Progenitor cell of endocrine pancreas (in vitro differentiated cells): Measurements from ENCODE around the gene PLCB2. TPM values are rescaled to one million over a fixed set of nuclear protein-coding genes. Genes with fewer than 3 reads are reported as not detected.
A peak's percentile ranks its signal among the peaks of the same experiment; 100 is the strongest.

Experiments used
- DNase-seq: peaks from one replicate; pipeline ENCODE4 v3.0.0; 2021; ENCODE audit warnings: low spot score; ENCODE audit not compliant: unreplicated experiment
- H3K27ac Mint-ChIP-seq: 2 replicates; pipeline ENCODE4 v1.8.0; 2021; ENCODE audit warnings: mild to moderate bottlenecking, moderate library complexity, mixed read lengths
- H3K27me3 Mint-ChIP-seq: 2 replicates; pipeline ENCODE4 v1.8.0; 2021; ENCODE audit warnings: mixed read lengths
- H3K36me3 Mint-ChIP-seq: 2 replicates; pipeline ENCODE4 v1.8.0; 2022; ENCODE audit warnings: mixed read lengths; ENCODE audit not compliant: insufficient read depth
- H3K4me1 Mint-ChIP-seq: 2 replicates; pipeline ENCODE4 v1.8.0; 2021; ENCODE audit warnings: low read depth, mixed read lengths
- H3K4me3 Mint-ChIP-seq: 2 replicates; pipeline ENCODE4 v1.8.0; 2021; ENCODE audit warnings: low read depth, mild to moderate bottlenecking, moderate library complexity, mixed read lengths
- H3K9me3 Mint-ChIP-seq: 2 replicates; pipeline ENCODE4 v1.8.0; 2021; ENCODE audit warnings: low read depth, mixed read lengths
- CTCF ChIP-seq: fragments of 200-600 bp; sonication (generic); IDR thresholded peaks from one replicate; pipeline ENCODE4 v1.5.0; 2021; ENCODE audit warnings: antibody characterized with exemption, mild to moderate bottlenecking; ENCODE audit not compliant: unreplicated experiment
- total RNA-seq: library from RNA; stranded (reverse); gene quantifications from 2 replicates; pipeline ENCODE4 v1.2.1, GENCODE V29; 2021

The PLCB2 gene
- total RNA-seq, 1 donor from 2014 or later: 2.5 TPM

- peaks cover 22% of the 10 kb centered on the region for H3K4me1 Mint-ChIP-seq
- H3K27ac Mint-ChIP-seq: no peak overlapping the region
- H3K9me3 Mint-ChIP-seq: no peaks in the 10 kb centered on the region
- H3K4me3 Mint-ChIP-seq: no peak overlapping the region
- H3K27me3 Mint-ChIP-seq: peaks cover 9% of the 10 kb centered on the region
- DNase-seq: no peak
- TF ChIP-seq CTCF: no peak
- no peaks in the 10 kb centered on the region for H3K36me3 Mint-ChIP-seq
Measured at GRCh38 chr15:40241269-40242212, 66.2 kb downstream of the PLCB2 start.

- Mint-ChIP-seq H3K27me3 (peaks cover 9% of the 10 kb centered on the region), H3K27ac (no peak overlapping the region)
Measured at GRCh38 chr15:40240619-40241221, 67.0 kb downstream of the PLCB2 start.

GRCh38 chr15:40239693-40240618 lies 67.8 kb downstream of the PLCB2 start:
- Mint-ChIP-seq H3K27me3 (peaks cover 9% of the 10 kb centered on the region), H3K36me3 (no peaks in the 10 kb centered on the region), H3K9me3 (no peaks in the 10 kb centered on the region), H3K4me3 (peak overlapping the region; percentile 64), H3K27ac (peak overlapping the region; percentile 46), H3K4me1 (peaks cover 11% of the 10 kb centered on the region)
- no peak for TF ChIP-seq CTCF
- no peak for DNase-seq

More at GRCh38 chr15:40240619-40241221, 67.0 kb downstream of the PLCB2 start:
- H3K4me1 Mint-ChIP-seq: peaks cover 18% of the 10 kb centered on the region
- no peaks in the 10 kb centered on the region for H3K36me3 Mint-ChIP-seq
- no peak for TF ChIP-seq CTCF
- no peak overlapping the region for H3K4me3 Mint-ChIP-seq
- no peaks in the 10 kb centered on the region for H3K9me3 Mint-ChIP-seq
- DNase-seq: no peak

GRCh38 chr15:40239404-40239692 lies 68.4 kb downstream of the PLCB2 start:
- no peak for DNase-seq
- peak overlapping the region; percentile 64 for H3K4me3 Mint-ChIP-seq
- H3K4me1 Mint-ChIP-seq: peaks cover 9% of the 10 kb centered on the region
- H3K27me3 Mint-ChIP-seq: peaks cover 9% of the 10 kb centered on the region
- no peaks in the 10 kb centered on the region for H3K9me3 Mint-ChIP-seq
- H3K36me3 Mint-ChIP-seq: no peaks in the 10 kb centered on the region
- H3K27ac Mint-ChIP-seq: peak overlapping the region; percentile 46
- TF ChIP-seq CTCF: no peak
